HG03432 (cell line): ENCODE data around the gene KCNAB2.

Experiments used
- ATAC-seq: cut with Tn5 transposase; IDR thresholded peaks from one replicate; pipeline ENCODE4 v1.9.1; 2021; ENCODE audit warnings: mild to moderate bottlenecking, moderate library complexity; ENCODE audit not compliant: unreplicated experiment

Gene KCNAB2

GRCh38 chr1:6144175-6144574 lies 98.5 kb downstream of the KCNAB2 start:
- ATAC-seq: no peak

DNA sequence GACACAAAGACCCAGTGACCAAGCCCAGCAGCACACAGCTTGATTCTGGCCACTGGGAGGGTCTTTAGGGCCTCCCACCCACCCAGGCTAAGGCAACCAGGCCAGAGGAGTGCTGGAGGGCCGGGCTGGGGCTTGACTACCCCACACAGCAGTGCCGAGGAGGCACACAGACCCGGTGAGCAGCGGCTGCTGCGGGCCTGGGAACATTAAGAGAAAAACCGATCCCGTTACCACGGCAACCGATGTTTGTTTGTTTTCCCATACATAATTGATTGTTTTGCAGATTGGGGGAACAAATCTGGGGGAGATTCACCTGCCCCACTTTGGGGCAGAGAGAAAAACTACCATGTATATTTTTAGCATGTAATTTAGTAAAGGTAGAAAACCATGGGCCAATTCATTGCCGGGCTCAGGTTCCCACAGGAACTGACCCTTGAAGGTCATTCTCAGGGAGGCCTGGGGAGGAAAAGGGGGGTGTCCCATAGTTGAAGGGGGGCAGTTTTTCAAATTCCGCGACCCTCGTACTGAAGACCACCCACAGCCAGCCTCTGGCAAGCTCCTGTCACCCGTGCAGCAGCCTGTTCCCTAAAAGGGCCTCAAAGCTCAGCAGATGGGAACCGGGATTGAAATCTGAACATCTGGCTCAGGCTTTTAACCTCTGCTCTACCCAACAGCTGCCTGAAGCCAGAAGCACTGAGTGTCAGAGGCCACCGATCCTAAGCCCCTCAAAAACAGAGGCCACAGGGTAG lies 99.1 kb downstream of the KCNAB2 start:
- ATAC-seq: no peak

GRCh38 chr1:6145396-6145750 lies 99.7 kb downstream of the KCNAB2 start:
- ATAC-seq: no peak

DNA sequence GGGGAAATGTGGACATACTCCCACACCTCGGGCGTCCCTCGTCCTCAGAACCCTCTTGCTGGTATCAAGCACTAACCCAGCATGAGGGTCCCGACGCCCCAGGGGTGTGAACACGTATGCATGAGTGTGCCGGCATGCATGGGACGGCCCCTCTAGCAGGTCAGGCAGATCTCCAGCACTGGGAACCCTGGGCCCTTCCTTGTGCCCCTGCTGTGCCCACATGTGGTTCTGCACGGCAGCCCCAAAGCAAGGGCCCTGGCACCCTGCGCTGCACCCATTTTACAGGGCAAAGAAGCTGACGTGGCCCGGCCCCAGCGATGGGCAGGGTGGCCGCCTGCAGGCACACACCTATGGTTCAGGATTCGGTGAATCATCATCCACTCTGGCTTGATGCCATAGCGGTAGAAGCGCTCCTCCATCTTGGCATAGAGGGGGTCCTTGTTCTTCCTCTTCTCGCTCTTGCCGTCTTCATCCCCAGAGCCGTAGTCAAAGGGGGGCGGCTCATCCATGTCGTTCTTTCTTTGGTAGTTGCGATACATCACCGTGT lies 100.2 kb downstream of the KCNAB2 start:
- ATAC-seq: no peak

GRCh38 chr1:6148497-6149241 lies 103.0 kb downstream of the KCNAB2 start:
- no peak for ATAC-seq

DNA sequence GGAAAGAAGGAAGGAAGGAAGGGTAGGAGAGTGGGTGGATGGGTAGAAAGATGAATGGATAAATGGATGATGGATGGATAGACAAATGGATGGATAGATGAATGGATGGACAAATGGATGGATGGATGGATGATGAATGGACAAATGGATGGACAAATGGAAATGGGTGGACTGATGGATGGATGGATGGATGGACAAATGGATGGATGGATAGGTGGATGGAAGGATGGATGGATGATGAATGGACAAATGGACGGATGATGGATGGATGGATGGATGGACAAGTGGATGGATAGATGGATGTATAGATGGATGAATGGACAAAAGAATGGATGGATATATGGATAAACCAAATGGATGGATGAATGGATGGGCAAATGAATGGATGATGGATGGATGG lies 103.9 kb downstream of the KCNAB2 start:
- no peak for ATAC-seq

GRCh38 chr1:6150006-6150938 lies 104.6 kb downstream of the KCNAB2 start:
- ATAC-seq: no peak
